GM18868 (cell line): ENCODE results near the gene LCE7A.

ENCODE experiments used
- ATAC-seq: cut with Tn5 transposase; IDR thresholded peaks from one replicate; pipeline ENCODE4 v1.9.1; 2021; ENCODE audit warnings: mild to moderate bottlenecking, moderate library complexity; ENCODE audit not compliant: unreplicated experiment

LCE7A gene

DNA sequence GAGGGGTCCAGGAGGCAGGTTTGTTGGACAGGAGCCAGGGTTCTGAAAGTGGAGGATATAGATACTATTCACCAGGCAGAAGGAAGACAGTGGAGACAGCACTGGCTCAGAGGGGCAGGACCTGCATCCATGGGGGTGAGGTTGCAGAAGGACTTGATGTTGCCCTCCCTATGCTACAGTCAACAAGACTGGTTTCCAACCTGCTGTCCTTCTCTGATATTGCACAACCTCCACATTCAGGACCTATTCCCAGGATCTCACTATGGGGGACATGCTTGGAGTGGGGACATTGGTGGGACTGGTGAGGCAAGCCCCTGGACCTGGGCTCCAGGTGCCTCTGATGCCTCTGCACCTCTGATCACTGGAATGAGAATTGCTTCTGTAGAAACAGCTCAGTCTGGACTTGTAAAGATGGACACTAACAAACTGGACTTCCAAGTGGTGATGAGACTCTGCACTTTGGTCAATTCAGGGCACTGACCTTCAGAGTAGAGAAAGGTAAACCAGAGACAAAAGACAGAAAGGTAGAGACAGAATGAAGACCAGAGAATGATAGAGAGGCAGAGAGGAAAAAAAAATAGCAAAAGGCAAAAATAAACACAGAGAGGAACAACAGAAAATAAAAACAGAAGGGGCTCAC lies 19.9 kb downstream of the LCE7A start:
- no peak for ATAC-seq

DNA sequence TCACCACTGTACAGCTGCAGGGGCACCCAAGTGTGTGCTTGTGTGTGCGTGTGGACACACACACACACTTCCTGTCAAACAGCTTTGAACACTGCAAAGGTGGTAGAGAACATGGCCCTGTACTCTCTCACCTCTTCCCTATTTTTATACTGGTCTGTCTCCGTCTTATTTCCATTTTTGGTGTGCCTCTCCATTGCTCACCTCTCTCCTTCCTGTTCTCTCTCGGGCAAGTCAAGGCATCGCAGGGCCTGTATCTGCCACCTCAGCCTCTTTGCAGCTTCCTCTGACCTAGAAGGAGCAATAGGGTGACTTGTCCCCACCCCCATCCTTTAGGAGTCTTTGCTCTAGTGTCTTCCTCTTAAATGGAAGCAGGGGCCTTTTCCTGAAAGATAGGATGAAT lies 20.5 kb downstream of the LCE7A start:
- ATAC-seq: no peak

DNA sequence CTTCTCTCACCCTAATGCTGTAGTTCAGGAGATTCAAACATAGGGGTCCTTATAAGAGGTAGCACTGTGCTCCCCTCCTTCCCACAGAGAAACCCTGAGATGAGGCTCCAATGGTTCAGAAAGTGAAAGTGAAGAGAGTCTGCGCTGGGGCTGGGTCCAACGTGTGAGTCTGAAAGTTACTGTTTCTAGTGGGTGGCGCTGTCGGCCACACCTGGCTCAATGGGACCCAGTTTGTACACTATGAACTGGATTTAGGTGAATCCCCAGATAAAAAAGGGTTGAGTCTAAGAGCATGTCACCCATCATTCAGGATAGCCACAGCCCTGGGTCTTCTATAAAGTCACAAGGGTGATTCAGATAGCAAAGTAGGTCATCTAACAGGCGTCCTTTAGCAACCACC lies 21.1 kb downstream of the LCE7A start:
- ATAC-seq: peak; percentile 82

DNA sequence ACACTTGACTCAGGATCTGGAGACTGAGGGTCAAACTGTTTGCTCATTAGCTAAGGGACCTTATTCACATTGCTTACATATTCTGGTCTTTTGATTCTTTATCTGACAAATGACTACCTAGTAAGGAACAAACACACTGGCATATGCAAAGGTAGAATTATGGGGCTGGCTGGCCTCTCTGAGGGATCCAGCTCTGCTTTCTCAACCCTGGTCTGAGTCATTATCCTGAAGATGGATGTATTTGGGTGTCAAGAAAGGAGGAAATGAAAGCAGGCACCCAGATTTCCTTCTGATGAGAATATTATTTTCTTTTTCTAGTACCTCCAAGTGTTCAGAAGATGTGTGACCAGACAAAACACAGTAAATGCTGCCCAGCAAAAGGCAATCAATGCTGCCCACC lies 24.3 kb downstream of the LCE7A start:
- ATAC-seq: peak; percentile 47

DNA sequence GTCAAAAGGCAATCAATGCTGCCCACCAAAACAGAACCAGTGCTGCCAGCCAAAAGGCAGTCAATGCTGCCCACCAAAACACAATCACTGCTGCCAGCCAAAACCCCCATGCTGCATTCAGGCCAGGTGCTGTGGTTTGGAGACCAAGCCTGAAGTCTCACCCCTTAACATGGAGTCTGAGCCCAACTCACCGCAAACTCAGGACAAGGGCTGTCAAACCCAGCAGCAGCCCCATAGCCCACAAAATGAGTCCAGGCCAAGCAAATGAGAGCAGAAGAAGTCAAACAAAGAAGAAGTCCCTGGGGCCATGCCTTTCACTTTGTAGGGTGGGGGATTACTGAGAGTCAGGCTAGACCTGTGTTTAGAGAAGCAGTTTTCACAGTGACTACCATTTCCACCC lies 24.7 kb downstream of the LCE7A start:
- ATAC-seq: no peak

DNA sequence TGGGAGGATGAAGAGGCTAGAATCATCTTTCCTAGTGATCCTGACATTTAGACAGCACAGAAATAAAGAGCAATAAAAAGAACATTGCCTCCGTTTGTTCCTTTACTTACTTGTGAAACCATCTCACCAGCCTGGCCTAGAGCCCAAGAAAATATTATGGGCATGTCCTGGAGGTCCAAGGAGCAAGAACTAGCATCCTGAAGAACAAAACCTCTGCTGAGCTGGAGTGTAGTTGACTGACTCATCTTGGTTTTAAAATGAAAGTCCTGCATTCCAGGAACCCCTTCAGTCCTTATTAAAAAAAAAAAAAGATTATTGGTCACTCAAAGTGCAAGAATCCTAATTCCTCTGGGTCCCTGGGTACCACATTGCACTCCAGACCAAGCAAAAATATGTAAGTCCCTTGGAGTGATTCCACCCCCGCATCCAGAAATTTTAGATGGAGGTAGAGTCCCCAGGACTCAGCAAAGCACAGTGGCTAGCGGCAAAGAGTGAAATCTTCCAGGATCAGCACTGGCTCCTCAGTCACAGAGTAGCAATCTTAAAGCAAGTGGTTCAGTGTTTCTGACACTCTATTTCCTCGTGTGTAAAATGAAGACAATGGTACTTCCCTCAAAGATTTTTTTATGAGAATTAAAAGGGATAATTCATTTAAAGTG lies 25.3 kb downstream of the LCE7A start:
- ATAC-seq: no peak

DNA sequence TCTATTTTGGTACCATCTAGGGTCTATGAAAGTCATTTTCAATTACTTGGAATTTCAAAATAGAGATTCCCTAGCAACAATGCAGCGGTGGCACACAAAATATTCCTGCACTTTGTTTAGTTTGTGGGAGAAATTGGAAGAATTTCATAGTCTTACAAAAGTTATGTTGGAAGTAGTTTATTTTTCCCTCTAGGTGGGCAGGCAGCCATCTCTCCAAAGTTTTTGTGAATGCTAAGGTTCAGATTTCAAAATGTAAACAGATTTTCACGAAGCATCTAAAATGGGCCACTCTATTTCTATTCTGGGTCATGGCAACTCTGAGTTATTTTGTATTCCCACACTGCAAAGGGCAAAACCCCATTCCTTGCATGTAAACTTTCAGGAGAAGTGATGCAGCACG lies 26.3 kb downstream of the LCE7A start:
- no peak for ATAC-seq

DNA sequence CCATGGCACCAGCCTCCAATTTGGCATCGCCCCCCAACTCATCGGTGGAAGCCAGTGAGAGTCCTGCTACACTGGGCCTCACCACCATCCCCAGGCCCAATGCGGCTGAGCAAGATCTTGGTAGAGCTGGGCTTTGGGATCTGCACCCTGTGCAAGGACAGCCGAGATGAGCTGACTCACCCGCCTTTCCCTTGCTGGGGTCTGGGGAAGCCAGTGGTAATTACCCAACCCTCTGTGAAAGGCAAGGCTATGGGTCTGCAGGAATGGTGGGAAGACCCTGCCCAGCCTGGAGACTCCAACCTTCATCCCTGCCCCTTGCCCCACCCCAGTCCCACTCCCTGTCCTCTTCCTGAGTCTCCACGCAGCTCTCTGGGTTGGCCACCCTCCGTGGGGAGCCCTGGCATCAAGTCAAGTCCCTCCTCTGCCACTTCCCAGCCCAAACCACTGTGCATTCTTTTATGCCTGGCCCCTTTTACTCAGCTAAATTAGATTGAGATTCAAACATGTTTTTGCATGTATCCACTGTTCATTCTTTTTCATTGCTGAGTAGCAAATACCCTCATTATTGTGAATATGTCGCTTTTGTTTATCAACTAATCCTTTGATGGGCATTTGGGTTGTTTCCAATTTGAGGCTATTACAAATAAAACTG lies 27.1 kb downstream of the LCE7A start:
- ATAC-seq: no peak

DNA sequence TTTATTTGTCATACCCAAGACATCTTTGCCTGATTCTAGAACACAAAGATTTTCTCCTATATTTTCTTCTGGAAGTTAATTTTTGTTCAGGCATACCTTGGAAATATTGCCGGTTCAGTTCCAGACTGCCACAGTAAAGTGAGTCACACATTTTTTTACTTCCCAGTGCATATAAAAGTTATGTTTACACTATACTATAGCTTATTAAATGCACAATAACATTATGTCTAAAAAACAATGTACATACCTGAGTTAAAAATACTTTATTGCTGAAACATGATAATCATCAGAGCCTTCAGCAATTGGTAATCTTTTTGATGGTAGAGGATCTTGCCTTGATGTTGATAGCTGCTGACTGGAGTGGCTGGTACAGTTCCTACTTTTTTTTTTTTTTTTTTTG lies 28.3 kb downstream of the LCE7A start:
- ATAC-seq: no peak

DNA sequence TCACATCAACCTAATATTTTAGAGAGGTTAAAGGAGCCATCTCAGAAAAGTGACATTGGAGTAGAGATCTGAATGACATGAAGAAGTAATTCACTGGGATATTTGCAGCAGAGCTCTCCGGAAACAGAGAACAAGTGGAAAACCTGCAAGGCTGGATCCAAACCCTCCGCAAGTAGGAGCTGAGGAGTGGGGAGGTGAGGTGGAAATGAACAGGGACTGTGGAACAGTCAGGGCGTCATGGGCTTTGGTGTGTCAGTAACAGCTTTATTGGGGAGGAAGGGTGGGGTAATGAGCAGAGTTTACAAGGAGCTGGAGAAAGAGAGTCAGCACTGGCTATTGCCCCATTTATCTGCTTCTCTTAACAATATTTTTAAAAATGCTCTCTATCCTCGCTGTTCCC lies 39.2 kb downstream of the LCE7A start:
- no peak for ATAC-seq

DNA sequence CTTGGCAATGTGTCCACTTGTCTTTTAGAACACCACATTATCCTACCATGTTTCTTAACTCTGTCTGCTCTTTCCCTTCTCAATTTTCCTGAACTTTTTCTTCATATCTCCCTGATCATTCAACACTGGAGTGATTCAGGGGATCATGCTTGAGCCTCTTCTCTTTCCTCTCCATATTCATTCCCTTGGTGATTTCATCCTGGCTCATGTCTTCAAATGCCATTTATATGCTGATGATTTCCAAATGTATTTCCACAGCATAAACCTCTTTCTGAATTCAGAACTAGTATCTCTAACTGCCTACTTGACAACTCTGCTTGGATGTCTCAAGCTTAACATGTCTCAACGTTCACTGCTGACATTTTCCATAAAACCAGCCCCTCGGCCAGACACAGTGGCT lies 40.1 kb downstream of the LCE7A start:
- ATAC-seq: no peak

DNA sequence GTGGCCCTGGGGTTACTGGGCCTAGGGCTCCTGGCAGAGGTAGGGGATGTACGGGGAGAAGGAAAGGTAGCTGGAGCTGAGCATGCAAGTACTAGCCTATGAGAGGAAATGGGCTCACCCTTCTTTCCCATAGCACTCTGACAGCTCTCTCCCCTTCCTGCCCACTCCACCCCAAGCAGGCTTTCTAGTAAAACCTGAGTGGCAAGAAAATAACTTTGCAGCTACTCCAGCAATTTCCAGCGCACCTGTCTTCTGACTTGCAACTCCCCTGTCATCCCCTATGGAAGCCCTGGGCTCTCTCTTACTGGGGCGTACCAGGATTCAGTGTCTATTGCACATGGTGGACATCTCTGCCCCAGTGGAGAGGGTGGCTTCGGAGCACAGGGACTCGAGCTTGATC lies 41.8 kb downstream of the LCE7A start:
- ATAC-seq: no peak

DNA sequence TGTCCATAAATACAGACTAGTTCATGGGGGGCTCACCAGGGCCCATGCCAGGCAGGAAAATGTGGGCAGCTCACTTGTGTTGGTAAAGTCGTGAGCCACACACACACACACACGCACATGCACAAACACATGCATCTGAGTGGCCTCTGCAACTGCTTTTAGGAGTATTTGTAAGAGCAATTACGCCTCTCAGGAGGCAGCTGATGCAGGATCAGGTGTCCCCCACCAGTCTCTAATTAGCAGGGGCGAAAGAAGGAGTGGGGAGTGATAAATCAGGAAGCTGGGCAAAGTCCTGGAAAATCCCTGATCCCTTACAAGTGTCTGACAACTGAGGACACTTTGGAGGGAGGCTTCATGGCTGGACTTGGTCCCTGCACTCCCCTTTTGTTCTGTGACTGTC lies 42.8 kb downstream of the LCE7A start:
- no peak for ATAC-seq

DNA sequence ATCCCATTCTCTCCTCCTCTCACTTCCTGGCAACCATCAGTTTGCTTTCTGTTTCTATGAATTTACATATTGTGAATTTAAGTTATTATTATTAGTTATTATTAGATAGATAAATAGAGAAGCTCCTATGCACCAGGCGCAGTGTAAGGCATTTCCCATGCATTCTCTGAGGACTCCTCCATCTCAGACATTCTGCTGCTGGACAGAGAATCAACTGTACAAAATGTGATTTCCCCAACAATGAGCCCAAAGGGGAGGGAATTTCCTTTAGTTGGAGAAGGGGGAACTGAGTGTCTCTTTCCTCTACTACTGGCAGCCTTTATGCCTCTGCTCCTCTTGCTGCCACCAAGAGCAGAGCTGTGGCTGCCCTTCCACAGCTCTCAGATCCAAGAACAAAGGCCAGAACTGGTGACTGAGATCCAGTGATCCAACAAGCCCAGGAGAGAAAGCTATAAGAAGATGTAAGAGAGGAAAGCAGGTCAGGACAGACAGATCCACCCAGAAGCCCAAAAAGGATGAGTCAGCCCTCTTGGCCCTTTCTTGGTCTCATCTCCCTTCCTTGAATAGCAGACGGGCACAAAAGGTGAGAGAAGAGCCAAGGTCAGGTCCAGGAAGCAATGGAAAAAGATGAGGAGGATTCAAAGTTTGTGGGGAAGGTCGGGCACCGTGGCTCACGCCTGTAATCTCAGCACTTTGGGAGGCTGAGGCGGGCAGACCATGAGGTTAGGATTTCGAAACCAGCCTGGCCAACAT lies 45.1 kb downstream of the LCE7A start:
- no peak for ATAC-seq

DNA sequence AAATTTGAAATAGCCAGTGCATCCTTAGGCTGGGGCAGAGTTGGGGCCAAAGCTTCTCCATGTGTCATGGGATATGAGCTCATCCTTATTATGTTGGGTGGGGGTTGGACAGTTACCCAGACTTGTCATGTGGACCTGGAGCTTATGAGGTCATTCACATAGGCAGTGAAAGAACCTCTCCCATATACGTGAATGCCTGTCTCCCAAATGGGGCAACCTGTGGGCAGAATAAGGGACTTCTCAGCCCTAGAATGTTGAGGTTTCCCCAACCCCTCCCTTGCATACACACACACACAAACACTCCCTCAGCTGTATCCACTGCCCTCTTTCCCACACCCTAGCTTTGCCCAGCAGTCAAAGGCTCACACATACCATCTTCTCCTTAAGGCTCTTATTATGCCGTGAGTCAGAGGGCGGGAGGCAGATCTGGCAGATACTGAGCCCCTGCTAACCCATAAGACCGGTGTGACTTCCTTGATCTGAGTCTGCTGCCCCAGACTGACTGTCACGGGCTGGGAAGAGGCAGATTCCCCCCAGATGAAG lies 46.3 kb downstream of the LCE7A start:
- ATAC-seq: no peak

DNA sequence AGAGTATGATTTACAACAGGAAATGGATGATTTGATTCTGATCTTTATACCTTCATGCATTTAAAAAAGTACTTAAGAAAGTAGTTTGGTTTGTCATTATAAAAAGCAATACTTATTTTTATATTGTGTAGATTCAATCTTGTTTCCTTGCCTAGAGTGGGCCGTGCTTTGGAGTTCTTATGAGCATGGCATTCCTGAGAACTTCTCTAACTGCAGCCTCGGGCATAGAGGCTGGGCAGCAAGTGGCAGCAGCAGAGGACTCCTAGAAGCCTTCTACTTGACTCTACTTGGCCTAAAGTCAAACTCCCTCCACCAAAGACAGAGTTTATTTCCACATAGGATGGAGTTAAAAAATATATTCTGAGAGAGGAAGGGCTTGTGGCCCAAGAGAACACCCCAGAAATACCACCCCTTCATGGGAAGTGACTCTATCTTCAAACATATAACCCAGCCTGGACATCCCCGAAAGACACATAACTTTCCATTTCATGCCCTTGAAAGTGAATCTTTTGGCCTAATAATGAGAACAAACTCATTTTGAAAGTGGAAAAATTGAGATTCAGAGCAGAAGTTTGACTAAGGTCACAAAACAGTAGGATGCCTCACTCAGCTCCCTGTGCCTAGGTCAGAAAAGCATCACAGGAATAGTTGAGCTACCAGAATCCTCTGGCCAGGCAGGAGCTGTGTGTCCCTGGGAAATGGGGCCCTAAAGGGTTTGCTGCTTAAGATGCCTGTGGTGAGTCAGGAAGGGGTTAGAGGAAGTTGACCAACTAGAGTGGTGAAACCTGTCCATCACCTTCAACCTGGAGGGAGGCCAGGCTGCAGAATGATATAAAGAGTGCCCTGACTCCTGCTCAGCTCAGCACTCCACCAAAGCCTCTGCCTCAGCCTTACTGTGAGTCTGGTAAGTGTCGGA lies 48.1 kb downstream of the LCE7A start, which contains the start of gene IVL:
Gene IVL, plus strand, starts transcription at position 861 of the 916 bp plus-strand sequence. CDS start 1,252 bp downstream, outside the sequence.
- ATAC-seq: peak; percentile 49

DNA sequence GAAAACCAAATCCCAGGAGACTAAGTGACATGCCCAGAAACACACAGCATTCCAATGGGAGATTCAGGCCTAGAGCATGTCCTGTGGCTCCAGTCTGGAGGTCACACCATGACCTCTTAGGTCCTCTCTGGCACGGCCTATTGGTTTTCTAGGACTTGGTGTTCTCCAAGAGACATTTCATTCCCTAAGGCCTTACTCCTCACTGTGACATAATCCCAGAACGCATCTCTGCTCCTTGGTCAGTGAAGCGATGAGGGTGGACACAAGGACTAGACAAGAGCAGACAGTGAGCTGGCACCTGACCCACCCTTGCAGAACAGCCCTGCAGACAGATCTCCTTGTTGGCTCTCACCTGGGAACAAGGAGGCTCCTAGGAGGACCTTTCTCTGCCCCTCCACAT lies 49.4 kb downstream of the LCE7A start:
- ATAC-seq: no peak
